GM19328 (cell line): ENCODE data around the gene EHD3.

Experiments
- ATAC-seq: cut with Tn5 transposase; IDR thresholded peaks from one replicate; pipeline ENCODE4 v1.9.1; 2021; ENCODE audit warnings: mild to moderate bottlenecking, moderate library complexity; ENCODE audit not compliant: unreplicated experiment

Gene EHD3

GRCh38 chr2:31212659-31213600 is 21.0 kb upstream of the EHD3 start:
- ATAC-seq = no peak

- ATAC-seq = no peak
These were observed 20.1 kb upstream of the EHD3 start for GRCh38 chr2:31213601-31214443.

GRCh38 chr2:31214444-31214915 is 19.5 kb upstream of the EHD3 start:
- no peak for ATAC-seq

- ATAC-seq = no peak
These were observed 17.2 kb upstream of the EHD3 start for GRCh38 chr2:31216734-31217133.

- ATAC-seq = no peak
These were observed 16.3 kb upstream of the EHD3 start, which contains the start of gene CAPN14 for GRCh38 chr2:31217465-31218200. Gene CAPN14, minus strand, starts transcription at chr2:31217515. Its CDS starts 12,068 bp downstream, at chr2:31205447.

GRCh38 chr2:31219131-31219969 is 14.6 kb upstream of the EHD3 start:
- ATAC-seq = peak; percentile 78

- no peak for ATAC-seq
These were observed 12.4 kb upstream of the EHD3 start for GRCh38 chr2:31221544-31221943.

- no peak for ATAC-seq
These were observed 11.9 kb upstream of the EHD3 start for GRCh38 chr2:31222071-31222470.

GRCh38 chr2:31223026-31223425 is 10.9 kb upstream of the EHD3 start:
- no peak for ATAC-seq

GRCh38 chr2:31223749-31224148 is 10.2 kb upstream of the EHD3 start:
- ATAC-seq = no peak

- ATAC-seq = no peak
These were observed 7.7 kb upstream of the EHD3 start for GRCh38 chr2:31226266-31226665.

- ATAC-seq = no peak
These were observed 6.8 kb upstream of the EHD3 start for GRCh38 chr2:31227110-31227509.

GRCh38 chr2:31227711-31228125 is 6.2 kb upstream of the EHD3 start:
- ATAC-seq = no peak

GRCh38 chr2:31228717-31229116 is 5.2 kb upstream of the EHD3 start:
- ATAC-seq = no peak

- no peak for ATAC-seq
These were observed 3.2 kb upstream of the EHD3 start for GRCh38 chr2:31230751-31231150.

GRCh38 chr2:31231571-31232302 is 2.2 kb upstream of the EHD3 start:
- ATAC-seq = no peak

- ATAC-seq = no peak
These were observed 1.4 kb upstream of the EHD3 start for GRCh38 chr2:31232586-31232985.

GRCh38 chr2:31233231-31233630 is 721 bp upstream of the EHD3 start:
- ATAC-seq = no peak
